Fibroblast of lung (primary cell): ENCODE measurements around the gene CBX6.

Experiments used
- CTCF ChIP-seq, 2 donors: IDR thresholded peaks in 1 of 2; conservative IDR thresholded peaks in 1 of 2; 1 replicate in 1 of 2; 2 replicates in 1 of 2; pipeline ENCODE4 v1.5.1; 2011 to 2012; ENCODE audit warnings: low read length in 2 of 2, control low read depth in 1 of 2, inconsistent platforms in 1 of 2, low read depth in 1 of 2, mild to moderate bottlenecking in 1 of 2
- EZH2 ChIP-seq: IDR thresholded peaks from 2 replicates; pipeline ENCODE4 v1.5.1; 2012; ENCODE audit warnings: low read length, control low read depth, mild to moderate bottlenecking; ENCODE audit errors: missing control alignments

- TF ChIP-seq CTCF (conservative IDR thresholded peaks at IDR 0.05 in 1 of 2, IDR thresholded peaks at IDR 0.05 in 1 of 2; ENCODE audit: low read depth in 1 of 2, low read length in 2 of 2): no peak
- no peak for TF ChIP-seq EZH2
Observed at GRCh38 chr22:38860283-38861169, 11.5 kb downstream of the CBX6 start.
